ENCODE measurements around the gene VAMP1.
"Not testable (repeated sequence)": the region's sequence is repeated elsewhere in the genome, so short reads cannot be mapped to it uniquely, and the experiment has no call there.

VAMP1 gene

DNA sequence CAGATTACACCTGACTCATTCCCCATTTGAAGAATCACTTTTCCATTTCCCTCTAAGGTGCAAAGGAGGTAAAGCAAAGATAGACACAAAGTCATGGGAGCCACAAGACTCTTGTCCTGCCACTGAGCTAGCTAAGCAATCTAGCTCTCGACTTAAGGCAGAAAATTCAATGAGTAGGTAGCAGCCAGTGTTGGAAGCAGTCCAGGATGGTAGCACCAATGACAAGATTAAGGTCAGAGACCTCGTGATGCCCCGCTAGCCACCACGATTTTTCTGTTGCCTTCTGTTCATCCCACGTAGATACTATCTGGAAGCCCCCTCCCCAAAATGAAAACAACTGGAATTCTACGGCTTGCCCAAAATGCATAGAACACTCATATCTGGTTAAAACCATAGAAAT, 1.4 kb downstream of the VAMP1 start:
- DNase-seq = no peak

- no peak for DNase-seq
Observed at GRCh38 chr12:6468283-6468575, 2.2 kb downstream of the VAMP1 start.

DNA sequence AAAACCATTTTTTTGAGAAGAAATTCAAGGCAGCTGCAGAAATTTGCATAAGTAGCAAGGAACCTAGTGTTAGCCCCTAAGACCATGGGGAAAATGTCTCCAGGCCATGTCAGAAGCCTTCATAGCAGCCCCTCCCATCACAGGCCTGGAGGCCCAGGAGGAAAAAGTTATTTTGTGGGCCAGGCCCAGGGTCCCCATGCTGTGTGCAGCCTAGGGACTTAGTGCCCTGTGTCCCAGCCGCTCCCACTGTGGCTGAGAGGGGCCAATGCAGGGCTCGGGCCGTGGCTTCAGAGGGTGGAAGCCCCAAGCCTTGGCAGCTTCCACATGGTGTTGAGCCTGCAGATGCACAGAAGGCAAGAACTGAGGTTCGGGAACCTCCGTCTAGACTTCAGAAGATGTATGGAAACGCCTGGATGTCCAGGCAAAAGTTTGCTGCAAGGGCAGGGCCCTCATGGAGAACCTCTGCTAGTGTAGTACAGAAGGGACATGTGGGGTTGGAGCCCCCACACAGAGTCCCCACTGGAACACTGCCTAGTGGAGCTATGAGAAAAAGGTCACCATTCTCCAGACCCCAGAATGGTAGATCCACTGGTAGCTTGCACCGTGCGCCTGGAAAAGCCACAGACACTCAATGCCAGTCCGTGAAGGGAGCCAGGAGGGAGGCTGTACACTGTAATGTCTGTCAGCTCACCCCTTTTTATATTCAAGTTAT, 2.8 kb downstream of the VAMP1 start:
- not testable (repeated sequence) for DNase-seq

DNA sequence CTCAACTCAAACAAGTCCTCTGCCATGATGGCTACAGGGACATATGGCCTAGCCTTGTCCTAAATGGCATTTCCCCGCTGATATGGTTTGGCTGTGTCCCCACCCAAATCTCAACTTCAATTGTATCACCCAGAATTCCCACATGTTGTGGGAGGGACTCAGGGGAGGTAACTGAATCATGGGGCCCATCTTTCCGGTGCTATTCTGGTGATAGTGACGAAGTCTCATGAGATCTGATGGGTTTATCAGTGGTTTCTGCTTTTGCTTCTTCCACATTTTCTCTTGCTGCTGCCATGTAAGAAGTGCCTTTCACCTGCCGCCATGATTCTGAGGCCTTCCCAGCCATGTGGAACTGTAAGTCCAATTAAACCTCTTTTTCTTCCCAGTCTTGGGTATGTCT, 3.7 kb downstream of the VAMP1 start:
- DNase-seq = not testable (repeated sequence)

- DNase-seq = no peak
Observed at GRCh38 chr12:6466184-6466573, 4.3 kb downstream of the VAMP1 start.

GRCh38 chr12:6465467-6466183, 4.9 kb downstream of the VAMP1 start:
- DNase-seq = peak; percentile 30 to 45

DNA sequence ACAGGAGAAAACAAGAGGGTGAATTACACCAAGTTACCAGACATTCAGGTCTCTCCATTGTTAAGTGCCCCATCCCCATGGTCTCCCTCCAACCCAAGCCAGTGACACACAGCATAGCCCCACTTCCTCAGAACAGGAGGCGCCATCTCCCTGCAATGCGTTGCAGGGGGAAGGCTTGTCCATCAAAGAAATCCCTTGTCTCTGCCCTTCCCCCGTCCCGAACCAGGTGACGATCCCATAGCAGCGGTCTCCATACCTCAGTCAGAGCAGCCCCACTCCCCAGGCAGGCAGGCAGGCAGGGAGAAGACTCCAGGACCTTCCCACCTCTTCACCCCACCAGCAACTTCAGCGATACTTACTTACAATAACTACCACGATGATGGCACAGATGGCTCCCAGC, 5.9 kb downstream of the VAMP1 start:
- DNase-seq = no peak

- no peak for DNase-seq
Observed at GRCh38 chr12:6463858-6464257, 6.6 kb downstream of the VAMP1 start.

- no peak for DNase-seq
Observed at GRCh38 chr12:6463216-6463615, 7.3 kb downstream of the VAMP1 start.

DNA sequence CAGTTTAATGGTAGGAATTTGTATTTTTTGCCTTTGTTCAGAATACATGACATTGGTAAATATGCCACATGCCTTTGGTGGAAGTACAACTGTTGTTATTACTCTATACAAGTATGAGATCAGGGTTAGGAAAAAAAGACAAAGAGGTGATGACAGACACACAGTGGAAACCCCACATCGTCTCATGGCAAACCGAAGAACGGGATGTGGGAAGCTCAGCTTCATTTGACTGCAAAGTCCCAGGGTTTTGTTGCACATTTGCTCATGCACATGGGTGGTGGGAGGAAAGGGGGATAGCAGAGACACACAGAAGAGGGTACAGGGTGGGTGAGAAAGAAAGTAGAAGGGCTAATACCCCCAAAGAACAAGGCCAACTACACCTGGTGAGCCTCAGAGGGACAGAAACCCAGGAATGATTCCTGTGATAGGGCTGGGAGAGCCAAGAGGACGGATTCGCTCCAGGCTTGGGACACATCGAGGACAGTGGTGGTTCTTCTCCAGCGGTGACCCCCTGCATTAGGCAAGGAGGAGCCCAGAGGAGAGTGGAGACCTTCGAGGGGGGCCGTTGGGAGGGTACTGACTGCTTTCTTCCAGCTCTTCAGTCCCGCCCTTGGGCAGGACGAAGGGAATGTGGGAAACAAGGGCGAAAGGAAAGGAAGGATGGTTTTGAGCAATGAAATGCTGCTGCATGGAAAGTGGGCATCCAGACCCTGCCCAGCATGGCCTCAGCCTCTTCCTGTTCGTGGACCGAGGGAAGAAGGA, 8.1 kb downstream of the VAMP1 start:
- no peak for DNase-seq

DNA sequence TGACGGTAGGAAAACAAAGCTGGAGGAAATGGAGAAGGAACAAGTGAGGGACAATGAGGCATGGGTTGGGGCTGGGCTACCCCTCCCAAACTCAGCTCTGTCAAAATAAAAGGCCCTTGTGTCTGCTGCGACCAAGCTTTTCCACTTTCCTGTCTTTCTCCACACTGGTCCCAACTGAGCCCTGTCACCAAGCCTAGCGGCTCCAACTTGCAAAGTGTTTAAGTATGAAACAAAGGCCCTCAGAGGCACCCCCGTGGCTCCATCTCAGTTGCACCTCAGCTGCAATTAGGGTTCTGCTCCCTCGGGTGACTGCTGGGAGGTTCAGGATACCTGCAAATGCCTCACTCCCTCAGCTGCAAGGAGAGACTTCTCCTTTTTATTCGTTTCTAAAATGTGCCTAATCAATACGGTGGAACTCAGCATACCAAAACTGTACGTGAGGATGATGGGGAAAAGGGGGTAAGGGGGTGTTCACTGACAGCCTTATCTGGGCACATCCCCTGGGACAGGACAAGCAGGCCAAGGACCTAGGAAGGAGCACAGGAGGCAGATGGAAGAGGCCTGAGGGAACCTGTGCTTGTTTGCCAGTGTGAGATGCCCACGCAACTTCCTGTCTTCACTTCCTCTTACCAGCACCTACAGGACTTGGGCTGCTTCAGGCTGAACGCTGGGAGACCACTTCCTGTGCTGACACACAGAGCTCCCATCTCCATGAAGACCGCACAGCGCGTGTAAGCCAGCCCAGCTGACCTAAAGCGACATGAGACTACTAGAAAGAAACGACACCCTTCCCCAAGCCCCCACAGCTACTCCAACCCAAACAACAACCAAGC, 8.9 kb downstream of the VAMP1 start:
- DNase-seq = no peak

- no peak for DNase-seq
Observed at GRCh38 chr12:6460751-6461371, 9.6 kb downstream of the VAMP1 start.

- DNase-seq = no peak
Observed at GRCh38 chr12:6459004-6459337, 11.5 kb downstream of the VAMP1 start.

GRCh38 chr12:6458281-6459003, 12.0 kb downstream of the VAMP1 start:
- no peak for DNase-seq

DNA sequence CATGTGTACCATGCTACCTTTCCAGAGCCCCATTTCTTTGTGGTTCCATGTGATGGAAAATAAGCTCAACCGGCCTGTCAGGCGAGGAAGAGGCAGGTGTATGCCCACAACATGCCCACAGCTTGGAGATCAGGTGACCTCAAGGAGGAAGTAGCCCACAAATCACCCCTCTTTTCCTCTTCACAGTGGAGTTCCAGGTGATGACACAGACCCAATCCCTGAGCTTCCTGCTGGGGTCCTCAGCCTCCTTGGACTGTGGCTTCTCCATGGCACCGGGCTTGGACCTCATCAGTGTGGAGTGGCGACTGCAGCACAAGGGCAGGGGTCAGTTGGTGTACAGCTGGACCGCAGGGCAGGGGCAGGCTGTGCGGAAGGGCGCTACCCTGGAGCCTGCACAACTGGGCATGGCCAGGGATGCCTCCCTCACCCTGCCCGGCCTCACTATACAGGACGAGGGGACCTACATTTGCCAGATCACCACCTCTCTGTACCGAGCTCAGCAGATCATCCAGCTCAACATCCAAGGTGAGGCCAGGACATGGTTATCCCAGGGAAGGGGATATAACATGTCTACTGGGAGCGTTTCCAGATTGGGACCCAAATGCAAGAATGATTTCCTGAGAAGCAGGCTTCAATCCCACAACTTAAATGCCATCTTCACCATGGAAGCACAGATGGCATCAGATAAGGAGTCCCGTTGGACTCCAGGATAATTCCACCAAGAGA, 13.1 kb downstream of the VAMP1 start:
- DNase-seq = no peak

- DNase-seq = no peak
Observed at GRCh38 chr12:6452944-6453630, 17.4 kb downstream of the VAMP1 start.

- DNase-seq = no peak
Observed at GRCh38 chr12:6452245-6452943, 18.1 kb downstream of the VAMP1 start.

DNA sequence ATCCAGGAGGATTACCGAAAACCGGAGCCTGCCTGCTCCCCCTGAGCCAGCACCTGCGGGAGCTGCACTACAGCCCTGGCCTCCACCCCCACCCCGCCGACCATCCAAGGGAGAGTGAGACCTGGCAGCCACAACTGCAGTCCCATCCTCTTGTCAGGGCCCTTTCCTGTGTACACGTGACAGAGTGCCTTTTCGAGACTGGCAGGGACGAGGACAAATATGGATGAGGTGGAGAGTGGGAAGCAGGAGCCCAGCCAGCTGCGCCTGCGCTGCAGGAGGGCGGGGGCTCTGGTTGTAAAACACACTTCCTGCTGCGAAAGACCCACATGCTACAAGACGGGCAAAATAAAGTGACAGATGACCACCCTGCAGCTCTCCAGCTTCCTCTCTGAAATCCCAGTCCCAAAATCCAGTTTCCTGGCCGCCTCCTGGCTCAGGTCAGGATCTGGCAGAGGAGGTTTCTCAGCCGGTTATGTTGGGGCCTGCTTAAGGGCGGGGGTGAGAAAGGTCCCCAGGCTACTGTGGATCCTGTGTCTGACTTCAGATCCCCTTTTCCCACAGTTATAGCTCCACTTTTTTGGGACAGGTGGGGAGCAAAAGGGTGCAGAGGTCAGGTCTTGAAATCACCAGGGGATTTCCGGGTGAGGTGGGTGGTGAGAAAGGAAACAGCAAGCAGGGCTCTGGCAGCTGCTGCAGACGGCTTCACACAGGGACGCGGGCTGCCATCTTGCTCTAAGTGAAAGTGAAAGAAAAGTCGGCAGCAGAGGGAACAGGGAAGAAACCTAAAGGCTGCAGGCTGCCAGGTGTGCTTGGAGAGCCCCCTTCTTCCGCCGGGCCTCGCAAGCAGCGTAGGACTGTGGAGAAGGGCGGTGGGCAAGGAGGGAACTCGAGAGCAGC, 18.9 kb downstream of the VAMP1 start, which contains the start of gene TAPBPL:
TAPBPL (plus strand) TSS at position 695 of the 897 bp plus-strand sequence. CDS start 207 bp downstream, outside the sequence.
- no peak for DNase-seq

GRCh38 chr12:6450869-6451347, 19.6 kb downstream of the VAMP1 start:
- no peak for DNase-seq
